Measurements from ENCODE around the gene MAGEA8.

The MAGEA8 gene

DNA sequence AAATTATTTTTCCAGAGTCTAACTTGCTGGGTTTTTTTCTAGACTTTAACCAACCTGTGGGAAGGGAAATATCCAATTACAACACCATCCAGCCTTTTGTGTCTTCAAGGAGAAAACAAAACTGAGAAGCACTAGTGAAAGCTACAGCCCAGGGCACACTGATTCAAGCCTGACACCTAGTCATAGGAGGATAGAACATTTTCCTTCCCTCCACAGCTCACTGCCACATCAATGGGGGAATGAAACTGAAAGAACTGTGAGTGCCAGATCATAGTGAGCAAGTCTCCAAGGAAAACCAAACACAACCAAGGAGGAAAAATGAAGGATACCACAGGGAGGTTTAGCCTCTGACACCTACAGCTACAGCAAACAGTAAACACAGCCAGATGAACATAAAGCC lies 43.3 kb upstream of the MAGEA8 start:
- no peaks in the 10 kb centered on the region for H3K4me1 ChIP-seq (ENCODE audit: insufficient read depth, low read length, poor library complexity, severe bottlenecking)
- H3K9me2 ChIP-seq (replicated peaks; ENCODE audit: low read depth, low read length), result no peaks in the 10 kb centered on the region
- H4K20me1 ChIP-seq (ENCODE audit: insufficient read depth, low read length, poor library complexity, severe bottlenecking), result no peaks in the 10 kb centered on the region
- H3K27me3 ChIP-seq (ENCODE audit: insufficient read depth, low read length, poor library complexity, severe bottlenecking), result no peaks in the 10 kb centered on the region
- H2AFZ ChIP-seq (ENCODE audit: low read length), result no peak overlapping the region
- TF ChIP-seq, protein P1, sequence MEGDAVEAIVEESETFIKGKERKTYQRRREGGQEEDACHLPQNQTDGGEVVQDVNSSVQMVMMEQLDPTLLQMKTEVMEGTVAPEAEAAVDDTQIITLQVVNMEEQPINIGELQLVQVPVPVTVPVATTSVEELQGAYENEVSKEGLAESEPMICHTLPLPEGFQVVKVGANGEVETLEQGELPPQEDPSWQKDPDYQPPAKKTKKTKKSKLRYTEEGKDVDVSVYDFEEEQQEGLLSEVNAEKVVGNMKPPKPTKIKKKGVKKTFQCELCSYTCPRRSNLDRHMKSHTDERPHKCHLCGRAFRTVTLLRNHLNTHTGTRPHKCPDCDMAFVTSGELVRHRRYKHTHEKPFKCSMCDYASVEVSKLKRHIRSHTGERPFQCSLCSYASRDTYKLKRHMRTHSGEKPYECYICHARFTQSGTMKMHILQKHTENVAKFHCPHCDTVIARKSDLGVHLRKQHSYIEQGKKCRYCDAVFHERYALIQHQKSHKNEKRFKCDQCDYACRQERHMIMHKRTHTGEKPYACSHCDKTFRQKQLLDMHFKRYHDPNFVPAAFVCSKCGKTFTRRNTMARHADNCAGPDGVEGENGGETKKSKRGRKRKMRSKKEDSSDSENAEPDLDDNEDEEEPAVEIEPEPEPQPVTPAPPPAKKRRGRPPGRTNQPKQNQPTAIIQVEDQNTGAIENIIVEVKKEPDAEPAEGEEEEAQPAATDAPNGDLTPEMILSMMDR (conservative IDR thresholded peaks at IDR 0.05; ENCODE audit: low read length), result no peak
- TF ChIP-seq EZH2phosphoT487 (IDR thresholded peaks at IDR 0.05; ENCODE audit: borderline replicate concordance), result no peak
- H3K79me2 ChIP-seq (ENCODE audit: insufficient read depth, low read length), result no peaks in the 10 kb centered on the region
- H3F3A ChIP-seq (ENCODE audit: low read depth), result no peaks in the 10 kb centered on the region
- H3K4me2 ChIP-seq (ENCODE audit: low read depth, low read length, poor library complexity, severe bottlenecking), result no peak overlapping the region
- no peaks in the 10 kb centered on the region for H3K9me3 ChIP-seq (ENCODE audit: insufficient read depth, low read depth, low read length)
- no peak overlapping the region for H3K9ac ChIP-seq (ENCODE audit: low read depth, low read length, poor library complexity, severe bottlenecking)
- no peak overlapping the region for H3K4me3 ChIP-seq (ENCODE audit: low read length, poor library complexity, severe bottlenecking)
- no peaks in the 10 kb centered on the region for H3K36me3 ChIP-seq (ENCODE audit: insufficient read depth, low read length)

DNA sequence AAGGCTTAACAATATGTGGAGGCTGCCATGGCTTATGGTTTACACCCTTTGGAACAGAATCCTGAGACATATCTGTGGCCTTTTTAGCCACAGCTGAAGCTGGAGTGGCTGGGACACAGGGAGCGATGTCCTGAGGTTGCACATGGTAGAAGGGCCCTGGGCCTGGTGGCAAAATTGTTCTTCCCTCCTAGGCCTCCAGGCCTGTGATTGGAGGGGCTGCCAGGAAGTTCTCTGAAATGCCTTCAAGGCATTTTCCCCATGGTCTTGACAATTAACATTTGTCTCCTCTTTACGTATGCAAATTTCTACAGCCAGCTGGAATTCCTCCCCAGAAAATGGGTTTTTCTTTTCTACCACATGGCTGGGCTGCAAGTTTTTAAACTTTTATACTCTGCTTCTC lies 39.1 kb upstream of the MAGEA8 start:
- no peak for TF ChIP-seq EZH2phosphoT487 (IDR thresholded peaks at IDR 0.05; ENCODE audit: borderline replicate concordance)
- TF ChIP-seq, protein P1 (conservative IDR thresholded peaks at IDR 0.05; ENCODE audit: low read length), result no peak
- H3K79me2 ChIP-seq (ENCODE audit: insufficient read depth, low read length), result no peaks in the 10 kb centered on the region
- no peak overlapping the region for H2AFZ ChIP-seq (ENCODE audit: low read length)
- no peaks in the 10 kb centered on the region for H3K9me2 ChIP-seq (replicated peaks; ENCODE audit: low read depth, low read length)
- no peak overlapping the region for H3K4me2 ChIP-seq (ENCODE audit: low read depth, low read length, poor library complexity, severe bottlenecking)
- no peaks in the 10 kb centered on the region for H3K9me3 ChIP-seq (ENCODE audit: insufficient read depth, low read depth, low read length)
- no peaks in the 10 kb centered on the region for H3K4me1 ChIP-seq (ENCODE audit: insufficient read depth, low read length, poor library complexity, severe bottlenecking)
- no peak overlapping the region for H3K4me3 ChIP-seq (ENCODE audit: low read length, poor library complexity, severe bottlenecking)
- H3F3A ChIP-seq (ENCODE audit: low read depth), result no peaks in the 10 kb centered on the region
- no peak overlapping the region for H3K9ac ChIP-seq (ENCODE audit: low read depth, low read length, poor library complexity, severe bottlenecking)
- H4K20me1 ChIP-seq (ENCODE audit: insufficient read depth, low read length, poor library complexity, severe bottlenecking), result no peaks in the 10 kb centered on the region
- no peaks in the 10 kb centered on the region for H3K36me3 ChIP-seq (ENCODE audit: insufficient read depth, low read length)
- H3K27me3 ChIP-seq (ENCODE audit: insufficient read depth, low read length, poor library complexity, severe bottlenecking), result no peaks in the 10 kb centered on the region

DNA sequence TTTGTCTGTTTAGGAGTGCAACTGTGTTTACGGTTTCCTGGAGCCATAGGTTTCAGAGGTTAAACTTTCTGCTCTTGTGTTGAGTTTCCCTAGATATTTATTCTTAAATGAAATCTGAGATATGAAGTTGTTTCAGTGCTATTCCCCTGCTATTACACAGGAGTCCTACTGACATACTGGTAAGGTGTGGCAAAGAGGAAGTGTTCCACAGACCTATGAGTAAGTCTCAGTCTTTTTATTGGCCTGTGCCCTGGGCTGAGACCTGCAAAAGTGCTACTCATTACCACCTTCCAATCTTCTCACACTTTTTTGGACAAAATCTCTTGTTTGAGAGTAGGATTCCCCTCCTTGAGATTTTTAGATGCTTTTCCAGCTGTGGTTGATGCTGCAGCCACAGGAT lies 35.6 kb upstream of the MAGEA8 start:
- no peaks in the 10 kb centered on the region for H4K20me1 ChIP-seq (ENCODE audit: insufficient read depth, low read length, poor library complexity, severe bottlenecking)
- no peak overlapping the region for H2AFZ ChIP-seq (ENCODE audit: low read length)
- H3K4me2 ChIP-seq (ENCODE audit: low read depth, low read length, poor library complexity, severe bottlenecking), result no peak overlapping the region
- no peak overlapping the region for H3K9ac ChIP-seq (ENCODE audit: low read depth, low read length, poor library complexity, severe bottlenecking)
- H3K4me1 ChIP-seq (ENCODE audit: insufficient read depth, low read length, poor library complexity, severe bottlenecking), result no peaks in the 10 kb centered on the region
- no peaks in the 10 kb centered on the region for H3K79me2 ChIP-seq (ENCODE audit: insufficient read depth, low read length)
- TF ChIP-seq, protein P1 (conservative IDR thresholded peaks at IDR 0.05; ENCODE audit: low read length), result no peak
- no peak for TF ChIP-seq EZH2phosphoT487 (IDR thresholded peaks at IDR 0.05; ENCODE audit: borderline replicate concordance)
- H3K36me3 ChIP-seq (ENCODE audit: insufficient read depth, low read length), result no peaks in the 10 kb centered on the region
- no peaks in the 10 kb centered on the region for H3F3A ChIP-seq (ENCODE audit: low read depth)
- no peaks in the 10 kb centered on the region for H3K27me3 ChIP-seq (ENCODE audit: insufficient read depth, low read length, poor library complexity, severe bottlenecking)
- H3K4me3 ChIP-seq (ENCODE audit: low read length, poor library complexity, severe bottlenecking), result no peak overlapping the region
- H3K9me2 ChIP-seq (replicated peaks; ENCODE audit: low read depth, low read length), result no peaks in the 10 kb centered on the region
- no peaks in the 10 kb centered on the region for H3K9me3 ChIP-seq (ENCODE audit: insufficient read depth, low read depth, low read length)
